Activated naive CD8-positive, alpha-beta T cell (primary cell): ENCODE results near the gene SRCIN1.

Source experiments
- H3K27ac Mint-ChIP-seq: one replicate; pipeline ENCODE4 v1.8.0; 2021; ENCODE audit warnings: mixed read lengths
- H3K27me3 Mint-ChIP-seq: one replicate; pipeline ENCODE4 v1.8.0; 2021; ENCODE audit warnings: mixed read lengths
- H3K36me3 Mint-ChIP-seq: one replicate; pipeline ENCODE4 v1.8.0; 2021; ENCODE audit warnings: mixed read lengths
- H3K4me1 Mint-ChIP-seq: one replicate; pipeline ENCODE4 v1.8.0; 2021; ENCODE audit warnings: low read depth, mixed read lengths
- H3K4me3 Mint-ChIP-seq: one replicate; pipeline ENCODE4 v1.8.0; 2021; ENCODE audit warnings: mild to moderate bottlenecking, mixed read lengths
- H3K9me3 Mint-ChIP-seq: one replicate; pipeline ENCODE4 v1.8.0; 2021; ENCODE audit warnings: low read depth, mixed read lengths

The SRCIN1 gene

GRCh38 chr17:38606646-38607611, 1.2 kb upstream of the SRCIN1 start:
- Mint-ChIP-seq H3K27ac (no peak overlapping the region), H3K36me3 (peaks cover 3% of the 10 kb centered on the region), H3K27me3 (peaks cover 27% of the 10 kb centered on the region), H3K4me3 (peak overlapping the region; percentile 63), H3K4me1 (peaks cover 10% of the 10 kb centered on the region), H3K9me3 (no peaks in the 10 kb centered on the region)

DNA sequence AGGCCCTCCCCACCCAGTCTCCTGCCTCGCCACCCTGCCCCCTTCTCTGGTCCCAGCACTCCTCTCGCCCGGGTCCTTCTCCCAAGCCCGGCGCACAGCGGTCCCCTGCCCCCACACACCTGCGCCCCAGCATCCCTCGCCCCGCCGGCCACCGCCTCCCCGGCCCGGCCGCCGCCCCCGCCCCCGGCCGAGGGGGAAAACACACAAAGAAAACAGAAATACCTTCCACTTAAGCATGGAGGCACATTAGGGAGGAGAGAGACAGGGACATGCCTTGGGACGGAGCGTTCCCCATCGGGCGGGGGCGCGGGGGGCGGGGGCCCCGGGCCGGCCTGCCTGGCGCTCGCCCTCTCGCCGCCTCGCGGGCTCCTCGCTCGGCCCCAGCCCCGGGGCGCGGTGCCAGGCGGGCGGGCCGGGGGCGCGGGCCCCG, 326 bp downstream of the SRCIN1 start:
- no peak overlapping the region for H3K4me3 Mint-ChIP-seq

DNA sequence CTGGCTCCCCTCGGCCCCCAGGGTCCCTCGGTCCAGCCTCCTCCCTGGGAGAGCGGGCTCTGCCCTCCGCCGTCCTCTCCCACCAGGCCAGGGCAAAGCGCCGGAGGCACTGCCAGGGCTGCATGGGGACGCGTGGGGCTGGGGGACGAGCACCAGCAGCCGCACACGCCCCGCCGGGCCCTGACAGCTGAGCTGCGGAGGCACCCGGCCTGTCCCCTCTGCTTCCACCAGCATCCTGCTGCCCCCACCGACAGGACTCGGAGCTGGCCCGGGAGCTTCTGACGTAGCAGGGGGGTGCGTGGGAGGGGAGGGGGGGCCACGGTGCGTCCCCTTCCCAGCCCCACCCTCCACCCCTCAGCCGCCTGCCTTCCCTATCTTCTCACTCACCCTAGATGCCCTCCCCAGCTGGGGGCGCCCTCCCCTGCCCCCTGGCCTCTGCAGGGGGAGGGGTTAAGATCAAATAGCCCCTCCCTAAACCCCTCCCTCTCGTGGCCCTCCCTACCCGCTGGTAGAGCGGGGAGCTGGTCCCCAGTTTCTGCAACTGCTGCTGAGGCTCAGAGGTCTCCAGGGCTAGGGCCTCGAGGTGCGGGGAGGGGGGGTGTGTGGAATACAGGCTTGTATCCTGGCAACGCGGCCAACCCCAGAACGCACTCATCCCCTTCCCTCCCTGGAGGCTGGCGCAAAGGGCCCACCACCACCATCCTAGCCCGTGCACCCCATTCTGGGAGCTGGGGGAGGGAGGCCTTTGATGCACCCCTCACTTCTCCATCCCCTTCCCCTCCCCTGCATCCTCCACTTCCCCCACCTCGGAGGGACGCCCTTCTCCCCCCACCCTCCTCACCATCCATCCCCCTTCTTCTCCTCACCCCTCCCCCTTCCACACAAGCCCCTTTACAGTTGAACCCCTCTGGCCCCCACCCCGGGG, 1.0 kb downstream of the SRCIN1 start:
- Mint-ChIP-seq H3K4me3 (peak overlapping the region; percentile 13), H3K36me3 (no peaks in the 10 kb centered on the region), H3K27ac (no peak overlapping the region), H3K4me1 (peaks cover 16% of the 10 kb centered on the region), H3K27me3 (peaks cover 23% of the 10 kb centered on the region), H3K9me3 (no peaks in the 10 kb centered on the region)

More for the DNA sequence above, 326 bp downstream of the SRCIN1 start:
- no peaks in the 10 kb centered on the region for H3K36me3 Mint-ChIP-seq
- H3K27ac Mint-ChIP-seq: no peak overlapping the region
- no peaks in the 10 kb centered on the region for H3K9me3 Mint-ChIP-seq
- H3K4me1 Mint-ChIP-seq: peaks cover 16% of the 10 kb centered on the region
- peaks cover 21% of the 10 kb centered on the region for H3K27me3 Mint-ChIP-seq

DNA sequence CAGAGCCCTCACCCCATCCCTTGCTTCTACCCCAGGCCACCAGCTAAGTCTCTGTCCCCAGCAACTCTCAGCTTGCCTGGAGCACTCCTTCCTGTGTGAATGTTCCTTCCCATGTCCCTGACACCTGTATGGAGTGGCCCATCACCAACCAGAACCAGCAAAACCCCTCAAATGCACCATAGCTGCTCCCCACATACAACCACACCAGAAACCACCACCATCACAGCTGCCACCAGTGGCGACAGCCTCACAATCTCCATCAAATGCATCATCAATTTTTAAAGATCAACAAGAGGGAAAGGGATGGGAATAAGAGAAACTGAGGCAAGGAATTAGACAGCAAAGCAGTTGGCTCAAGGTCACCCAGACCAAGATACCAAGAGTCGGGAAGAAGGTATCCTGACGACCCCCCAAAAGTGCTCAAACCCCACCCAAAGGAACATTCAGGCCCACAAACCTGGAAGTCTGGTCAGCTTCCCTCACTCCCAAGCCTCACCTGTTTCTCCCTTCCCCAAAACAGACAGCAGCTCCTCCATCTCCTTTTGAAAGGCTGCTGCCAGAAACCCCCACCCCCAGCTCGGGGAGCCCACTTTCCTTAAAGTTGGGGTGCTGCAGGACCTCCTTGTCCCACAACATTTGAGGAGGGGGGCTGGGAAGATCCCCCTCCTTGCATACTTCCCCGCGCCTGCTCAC, 1.8 kb downstream of the SRCIN1 start:
- peaks cover 16% of the 10 kb centered on the region for H3K4me1 Mint-ChIP-seq
- peak overlapping the region; percentile 2 for H3K4me3 Mint-ChIP-seq
- no peaks in the 10 kb centered on the region for H3K9me3 Mint-ChIP-seq
- H3K27me3 Mint-ChIP-seq: peaks cover 27% of the 10 kb centered on the region
- H3K27ac Mint-ChIP-seq: no peak overlapping the region
- H3K36me3 Mint-ChIP-seq: no peaks in the 10 kb centered on the region

- Mint-ChIP-seq H3K27me3 (peaks cover 20% of the 10 kb centered on the region), H3K4me3 (no peak overlapping the region), H3K9me3 (no peaks in the 10 kb centered on the region), H3K27ac (no peak overlapping the region), H3K4me1 (peaks cover 16% of the 10 kb centered on the region), H3K36me3 (no peaks in the 10 kb centered on the region)
These were observed 2.6 kb downstream of the SRCIN1 start for GRCh38 chr17:38602956-38603785.

- H3K9me3 Mint-ChIP-seq: no peaks in the 10 kb centered on the region
- H3K27ac Mint-ChIP-seq: no peak overlapping the region
- H3K27me3 Mint-ChIP-seq: peaks cover 13% of the 10 kb centered on the region
- H3K36me3 Mint-ChIP-seq: no peaks in the 10 kb centered on the region
- no peak overlapping the region for H3K4me3 Mint-ChIP-seq
- H3K4me1 Mint-ChIP-seq: peaks cover 13% of the 10 kb centered on the region
These were observed 3.3 kb downstream of the SRCIN1 start for GRCh38 chr17:38602453-38602852.

DNA sequence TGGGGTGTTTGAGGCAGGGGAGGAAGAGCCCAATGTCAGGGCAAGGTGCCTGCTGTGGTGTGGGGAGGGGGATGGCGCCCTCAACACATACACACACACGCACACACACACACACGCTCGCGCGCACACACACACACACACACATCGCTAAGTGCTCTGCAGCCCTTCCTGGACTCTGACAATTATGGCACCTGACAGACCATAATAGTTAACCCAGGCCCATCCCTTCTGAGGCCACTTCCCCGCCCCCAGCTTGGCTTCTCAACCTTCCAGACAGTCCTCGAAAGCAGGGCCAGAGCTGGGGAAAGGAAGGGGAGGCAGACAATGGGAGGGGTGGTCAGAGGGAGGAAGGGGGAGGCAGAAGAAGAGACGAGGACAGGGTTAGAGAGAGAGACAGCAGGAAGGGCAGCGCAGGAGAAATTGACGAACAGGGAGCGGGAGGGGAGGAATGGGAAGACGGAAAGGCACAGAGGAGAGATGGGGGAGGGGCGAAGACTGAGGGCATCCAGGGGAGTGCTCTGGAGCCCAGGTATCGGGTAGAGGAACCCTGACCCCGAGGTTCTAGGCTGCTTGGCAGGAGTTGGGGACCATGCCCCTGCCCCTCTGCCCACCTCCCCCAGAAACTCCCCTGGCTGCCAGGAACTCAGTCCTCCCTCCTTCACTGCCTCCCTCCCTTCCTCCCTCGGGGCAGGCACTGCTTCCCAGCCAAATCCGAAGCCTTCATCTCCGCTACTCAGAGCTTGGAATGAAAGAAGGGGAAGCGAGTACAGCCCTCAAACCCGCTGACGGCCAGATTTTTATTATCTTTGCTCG, 4.0 kb downstream of the SRCIN1 start:
- Mint-ChIP-seq H3K36me3 (no peaks in the 10 kb centered on the region), H3K4me3 (no peak overlapping the region), H3K27ac (no peak overlapping the region), H3K4me1 (peaks cover 11% of the 10 kb centered on the region), H3K9me3 (no peaks in the 10 kb centered on the region), H3K27me3 (peaks cover 17% of the 10 kb centered on the region)

GRCh38 chr17:38600906-38601305, 4.8 kb downstream of the SRCIN1 start:
- Mint-ChIP-seq H3K27ac (no peak overlapping the region), H3K27me3 (peaks cover 24% of the 10 kb centered on the region), H3K4me1 (peaks cover 8% of the 10 kb centered on the region), H3K9me3 (no peaks in the 10 kb centered on the region), H3K4me3 (no peak overlapping the region), H3K36me3 (no peaks in the 10 kb centered on the region)

GRCh38 chr17:38600416-38600815, 5.3 kb downstream of the SRCIN1 start:
- Mint-ChIP-seq H3K36me3 (no peaks in the 10 kb centered on the region), H3K4me1 (peaks cover 8% of the 10 kb centered on the region), H3K27me3 (peaks cover 29% of the 10 kb centered on the region)

DNA sequence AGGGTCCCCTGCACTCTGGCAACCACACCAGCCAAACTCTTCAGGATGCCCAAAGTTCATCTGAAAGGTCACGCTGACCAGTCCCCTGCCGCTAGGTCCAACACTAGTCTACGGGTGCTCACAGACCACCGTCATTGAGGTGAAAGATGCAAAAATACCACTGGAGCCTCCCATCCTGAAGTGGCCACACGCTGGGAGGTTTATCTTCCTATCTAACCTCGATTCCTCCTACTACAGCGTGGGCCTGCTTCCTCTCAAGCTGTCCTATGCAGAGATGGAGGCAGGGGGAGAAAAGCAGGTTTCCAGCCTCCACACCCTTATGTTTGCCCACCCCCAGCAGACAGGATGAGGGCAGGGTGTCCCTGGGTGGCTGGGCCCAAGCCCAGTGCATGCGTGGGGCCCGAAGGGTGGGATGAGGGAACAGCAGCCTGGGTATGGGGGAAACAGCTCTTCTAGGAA, 6.3 kb downstream of the SRCIN1 start:
- Mint-ChIP-seq H3K27ac (no peak overlapping the region), H3K4me3 (no peak overlapping the region), H3K4me1 (peaks cover 8% of the 10 kb centered on the region), H3K27me3 (peaks cover 31% of the 10 kb centered on the region), H3K9me3 (no peaks in the 10 kb centered on the region), H3K36me3 (no peaks in the 10 kb centered on the region)

More at GRCh38 chr17:38600416-38600815, 5.3 kb downstream of the SRCIN1 start:
- Mint-ChIP-seq H3K4me3 (no peak overlapping the region), H3K27ac (no peak overlapping the region), H3K9me3 (no peaks in the 10 kb centered on the region)

DNA sequence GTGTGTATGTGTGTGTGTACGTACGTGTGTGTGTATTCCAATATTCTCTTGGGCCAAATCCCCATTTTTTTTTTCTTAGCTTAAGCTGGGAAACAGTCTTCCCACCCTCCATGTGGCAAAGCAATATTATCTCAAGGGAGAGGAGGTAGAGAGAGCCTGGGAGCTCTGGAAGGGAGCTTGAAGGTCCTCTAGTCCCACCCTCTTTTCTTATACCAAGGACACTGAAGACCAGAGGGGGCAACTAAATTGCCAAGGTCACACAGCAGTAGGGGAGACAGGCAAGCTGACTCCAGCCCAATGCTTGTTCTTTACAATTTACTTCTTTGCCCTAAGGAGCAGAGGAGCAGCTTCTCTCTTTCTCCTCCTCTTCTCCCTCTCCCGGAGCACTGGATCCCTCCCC, 6.8 kb downstream of the SRCIN1 start:
- Mint-ChIP-seq H3K27me3 (peaks cover 32% of the 10 kb centered on the region), H3K36me3 (no peaks in the 10 kb centered on the region), H3K4me1 (peaks cover 8% of the 10 kb centered on the region), H3K9me3 (no peaks in the 10 kb centered on the region), H3K4me3 (no peak overlapping the region), H3K27ac (no peak overlapping the region)

- Mint-ChIP-seq H3K9me3 (no peaks in the 10 kb centered on the region), H3K36me3 (no peaks in the 10 kb centered on the region), H3K4me3 (no peak overlapping the region), H3K4me1 (peaks cover 8% of the 10 kb centered on the region), H3K27me3 (peaks cover 31% of the 10 kb centered on the region), H3K27ac (no peak overlapping the region)
These were observed 7.2 kb downstream of the SRCIN1 start for GRCh38 chr17:38598536-38598935.

- Mint-ChIP-seq H3K4me3 (no peak overlapping the region), H3K9me3 (no peaks in the 10 kb centered on the region), H3K27ac (no peak overlapping the region), H3K36me3 (no peaks in the 10 kb centered on the region), H3K27me3 (peaks cover 39% of the 10 kb centered on the region), H3K4me1 (peaks cover 11% of the 10 kb centered on the region)
These were observed 8.4 kb downstream of the SRCIN1 start for GRCh38 chr17:38597375-38597774.
